ENCODE measurements around the gene PPT2.
"Not testable (repeated sequence)": the region's sequence is repeated elsewhere in the genome, so short reads cannot be mapped to it uniquely, and the experiment has no call there.

PPT2 gene

DNA sequence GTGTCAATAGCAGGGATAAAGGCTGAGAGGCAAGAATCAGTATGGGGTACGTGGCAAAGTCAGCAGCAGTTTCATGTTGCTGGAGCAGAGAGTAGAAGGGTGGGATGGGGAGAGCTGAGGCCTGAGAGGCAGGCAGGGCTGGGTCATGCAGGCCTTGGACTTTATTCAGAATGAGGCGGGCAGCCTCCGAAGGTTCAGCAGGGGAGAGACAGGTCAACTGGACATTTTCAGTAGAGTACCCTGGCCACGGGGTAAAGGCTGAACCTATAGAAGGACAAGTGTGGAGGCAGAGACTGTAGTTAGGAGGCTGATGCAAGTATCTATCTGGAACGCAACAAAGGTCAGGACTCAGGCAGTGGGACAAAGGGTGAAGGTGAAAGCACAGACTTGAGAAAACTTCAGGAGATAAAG, 56.3 kb downstream of the PPT2 start:
- DNase-seq (ENCODE audit: low spot score), result peak; percentile 15

DNA sequence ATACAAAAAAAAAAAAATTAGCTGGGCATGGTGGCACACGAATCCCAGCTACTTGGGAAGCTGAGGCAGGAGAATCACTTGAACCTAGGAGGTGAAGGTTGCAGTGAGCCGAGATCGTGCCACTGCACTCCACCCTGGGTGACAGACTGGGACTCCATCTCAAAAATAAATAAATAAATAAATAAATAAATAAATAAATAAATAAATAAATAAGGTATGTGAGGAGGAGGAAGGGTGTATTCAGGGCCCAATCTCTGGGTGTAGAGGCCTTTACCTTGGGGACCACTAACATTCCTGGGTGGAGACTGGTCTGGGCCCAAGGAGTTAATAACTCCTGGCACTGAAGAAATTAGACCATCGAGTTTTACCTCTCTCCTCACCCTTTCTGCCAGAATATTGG, 57.5 kb downstream of the PPT2 start:
- not testable (repeated sequence) for DNase-seq (ENCODE audit: low spot score)

GRCh38 chr6:32212076-32212760, 58.3 kb downstream of the PPT2 start:
- no peak for DNase-seq (ENCODE audit: low spot score)

Measured in left forelimb (tissue), 1 donor.